MM.1S (cell line): ENCODE data around the gene NHLRC4.
"Not testable (repeated sequence)": the region's sequence is repeated elsewhere in the genome, so short reads cannot be mapped to it uniquely, and the experiment has no call there.

Source experiments
- DNase-seq: peaks from one replicate; pipeline ENCODE4 v3.0.0-alpha.2; 2015
- H2AFZ ChIP-seq: fragments of 300-600 bp; sonication (generic); 2 replicates; pipeline ENCODE4 v1.6.0; 2016; ENCODE audit warnings: antibody characterized with exemption, low read length
- H3F3A ChIP-seq: fragments of 300-600 bp; sonication (generic); 2 replicates; pipeline ENCODE4 v1.6.1; 2016; ENCODE audit warnings: mild to moderate bottlenecking, antibody characterized with exemption, low read length, moderate library complexity, mixed read lengths; ENCODE audit not compliant: insufficient read depth
- H3K27ac ChIP-seq: fragments of 300-600 bp; sonication (generic); 2 replicates; pipeline ENCODE4 v1.5.1; 2016; ENCODE audit warnings: mild to moderate bottlenecking, low read length
- H3K27me3 ChIP-seq: fragments of 300-600 bp; sonication (generic); replicated peaks from 2 replicates; pipeline ENCODE4 v1.6.0; 2016; ENCODE audit warnings: low read length; ENCODE audit not compliant: insufficient read depth
- H3K36me3 ChIP-seq: fragments of 300-600 bp; sonication (generic); replicated peaks from 2 replicates; pipeline ENCODE4 v1.6.1; 2016; ENCODE audit warnings: mild to moderate bottlenecking, low read length, mixed read lengths; ENCODE audit not compliant: insufficient read depth
- H3K4me1 ChIP-seq: fragments of 300-600 bp; sonication (generic); 2 replicates; pipeline ENCODE4 v1.6.1; 2016; ENCODE audit warnings: low read length, mixed read lengths
- H3K4me2 ChIP-seq: fragments of 300-600 bp; sonication (generic); 2 replicates; pipeline ENCODE4 v1.6.0; 2016; ENCODE audit warnings: low read depth, low read length
- H3K4me3 ChIP-seq: fragments of 300-600 bp; sonication (generic); 2 replicates; pipeline ENCODE4 v1.5.1; 2016; ENCODE audit warnings: low read length, mixed read lengths
- H3K79me2 ChIP-seq: fragments of 300-600 bp; sonication (generic); 2 replicates; pipeline ENCODE4 v1.6.1; 2016; ENCODE audit warnings: mixed run types, low read length, mixed read lengths
- H3K9ac ChIP-seq: fragments of 300-600 bp; sonication (generic); 2 replicates; pipeline ENCODE4 v1.6.1; 2016; ENCODE audit warnings: low read length, mixed read lengths
- H3K9me2 ChIP-seq: fragments of 300-600 bp; sonication (generic); replicated peaks from 2 replicates; pipeline ENCODE4 v1.6.1; 2016; ENCODE audit warnings: mild to moderate bottlenecking, low read length, mixed read lengths; ENCODE audit not compliant: insufficient read depth
- H3K9me3 ChIP-seq: fragments of 300-600 bp; sonication (generic); replicated peaks from 2 replicates; pipeline ENCODE4 v1.6.1; 2016; ENCODE audit warnings: mild to moderate bottlenecking, low read length, mixed read lengths; ENCODE audit not compliant: insufficient read depth
- H4K20me1 ChIP-seq: fragments of 300-600 bp; sonication (generic); 2 replicates; pipeline ENCODE4 v1.6.1; 2016; ENCODE audit warnings: mild to moderate bottlenecking, low read length, moderate library complexity, mixed read lengths; ENCODE audit not compliant: insufficient read depth
- CTCF ChIP-seq: fragments of 300-600 bp; sonication (generic); IDR thresholded peaks from 2 replicates; pipeline ENCODE4 v1.5.1; 2016; ENCODE audit warnings: antibody characterized with exemption, low read length, mixed read lengths
- EZH2 ChIP-seq: fragments of 300-600 bp; sonication (generic); optimal IDR thresholded peaks from 2 replicates; pipeline ENCODE3; 2017; ENCODE audit warnings: low read depth, mild to moderate bottlenecking, antibody characterized with exemption, low read length, mixed read lengths
- EZH2phosphoT487 ChIP-seq: fragments of 300-600 bp; sonication (generic); IDR thresholded peaks from 2 replicates; pipeline ENCODE4 v1.6.1; 2018; ENCODE audit warnings: antibody characterized with exemption, low read length

NHLRC4 gene

GRCh38 chr16:593807-594206 is 27.0 kb downstream of the NHLRC4 start:
- no peak for DNase-seq
- peaks cover 75% of the 10 kb centered on the region for H3K79me2 ChIP-seq

GRCh38 chr16:595094-595528 is 28.3 kb downstream of the NHLRC4 start:
- Histone ChIP-seq H3K27me3 (no peaks in the 10 kb centered on the region), H3K36me3 (no peaks in the 10 kb centered on the region), H3K4me2 (no peak overlapping the region), H3K9me2 (no peaks in the 10 kb centered on the region), H2AFZ (no peak overlapping the region), H3K9me3 (no peaks in the 10 kb centered on the region), H3K4me3 (no peak overlapping the region), H3K27ac (no peak overlapping the region), H3K79me2 (peaks cover 80% of the 10 kb centered on the region), H3K4me1 (no peaks in the 10 kb centered on the region), H3K9ac (no peak overlapping the region), H4K20me1 (no peaks in the 10 kb centered on the region), H3F3A (no peaks in the 10 kb centered on the region)
- no peak for TF ChIP-seq EZH2
- TF ChIP-seq CTCF: no peak
- TF ChIP-seq EZH2phosphoT487: no peak
- DNase-seq: no peak

More at GRCh38 chr16:593807-594206, 27.0 kb downstream of the NHLRC4 start:
- Histone ChIP-seq H3K9ac (no peak overlapping the region), H3K27ac (no peak overlapping the region), H3K9me2 (no peaks in the 10 kb centered on the region), H3K4me1 (no peaks in the 10 kb centered on the region), H4K20me1 (no peaks in the 10 kb centered on the region), H3F3A (0 out of 2 replicates have a peak, but pooled peaks cover under 1% of the 10 kb centered on the region), H3K9me3 (no peaks in the 10 kb centered on the region), H3K36me3 (no peaks in the 10 kb centered on the region), H3K4me2 (no peak overlapping the region), H3K4me3 (no peak overlapping the region), H2AFZ (no peak overlapping the region), H3K27me3 (no peaks in the 10 kb centered on the region)
- no peak for TF ChIP-seq EZH2phosphoT487

GRCh38 chr16:595942-596735 is 29.3 kb downstream of the NHLRC4 start:
- DNase-seq: no peak
- TF ChIP-seq EZH2 (no peak), EZH2phosphoT487 (no peak), CTCF (no peak)
- H3F3A ChIP-seq: no peaks in the 10 kb centered on the region
- H3K79me2 ChIP-seq: peaks cover 76% of the 10 kb centered on the region
- no peak overlapping the region for H3K4me2 ChIP-seq
- no peaks in the 10 kb centered on the region for H3K36me3 ChIP-seq
- no peaks in the 10 kb centered on the region for H4K20me1 ChIP-seq
- H3K27ac ChIP-seq: no peak overlapping the region
- no peak overlapping the region for H2AFZ ChIP-seq
- H3K9me3 ChIP-seq: no peaks in the 10 kb centered on the region
- no peaks in the 10 kb centered on the region for H3K4me1 ChIP-seq
- H3K9ac ChIP-seq: no peak overlapping the region
- H3K4me3 ChIP-seq: no peak overlapping the region
- no peaks in the 10 kb centered on the region for H3K9me2 ChIP-seq
- H3K27me3 ChIP-seq: no peaks in the 10 kb centered on the region

GRCh38 chr16:596736-597060 is 29.9 kb downstream of the NHLRC4 start:
- H3K4me2 ChIP-seq: no peak overlapping the region
- DNase-seq: no peak
- no peak overlapping the region for H3K4me3 ChIP-seq
- TF ChIP-seq EZH2phosphoT487: no peak
- no peak for TF ChIP-seq EZH2
- TF ChIP-seq CTCF: no peak
- H3K36me3 ChIP-seq: no peaks in the 10 kb centered on the region
- no peaks in the 10 kb centered on the region for H3K9me2 ChIP-seq
- H3K27ac ChIP-seq: no peak overlapping the region
- H4K20me1 ChIP-seq: no peaks in the 10 kb centered on the region
- H2AFZ ChIP-seq: no peak overlapping the region
- H3K4me1 ChIP-seq: no peaks in the 10 kb centered on the region
- no peaks in the 10 kb centered on the region for H3K27me3 ChIP-seq
- peaks cover 74% of the 10 kb centered on the region for H3K79me2 ChIP-seq
- H3K9me3 ChIP-seq: no peaks in the 10 kb centered on the region
- no peaks in the 10 kb centered on the region for H3F3A ChIP-seq
- H3K9ac ChIP-seq: no peak overlapping the region

GRCh38 chr16:597655-598054 is 30.9 kb downstream of the NHLRC4 start:
- not testable (repeated sequence) for H2AFZ ChIP-seq, H3K27me3 ChIP-seq, DNase-seq, H3K9me3 ChIP-seq, H3K9ac ChIP-seq, H4K20me1 ChIP-seq, H3K4me1 ChIP-seq, H3K4me2 ChIP-seq, H3K4me3 ChIP-seq, H3K36me3 ChIP-seq, H3F3A ChIP-seq, H3K27ac ChIP-seq, H3K9me2 ChIP-seq
- H3K79me2 ChIP-seq: peaks cover 68% of the 10 kb centered on the region
